ENCODE measurements around the gene AKAP7.
"Not testable (repeated sequence)": the region's sequence is repeated elsewhere in the genome, so short reads cannot be mapped to it uniquely, and the experiment has no call there.

Gene AKAP7

GRCh38 chr6:131255434-131255833, 120.2 kb downstream of the AKAP7 start:
- DNase-seq (ENCODE audit: low read depth) = no peak

GRCh38 chr6:131255911-131256310, 120.6 kb downstream of the AKAP7 start:
- DNase-seq (ENCODE audit: low read depth) = no peak

DNA sequence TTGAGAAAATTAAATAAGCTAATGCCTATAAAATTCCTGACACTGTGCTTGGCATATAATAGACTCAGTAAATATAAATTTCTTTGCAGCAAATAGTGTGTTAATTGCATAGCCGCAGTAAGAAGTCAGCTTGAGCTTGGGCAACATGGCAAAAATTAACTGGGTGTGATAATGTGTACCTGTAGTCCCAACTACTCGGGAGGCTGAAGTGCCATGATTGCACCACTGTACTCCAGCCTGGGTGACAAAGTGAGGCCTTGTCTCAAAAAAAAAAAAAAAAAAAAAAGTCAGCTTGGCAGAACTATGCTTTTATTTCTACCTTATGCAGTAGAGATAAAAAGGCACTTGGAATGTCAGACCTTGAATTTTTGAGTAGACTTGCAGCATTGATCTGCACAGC, 121.8 kb downstream of the AKAP7 start:
- no peak for DNase-seq (ENCODE audit: low read depth)

DNA sequence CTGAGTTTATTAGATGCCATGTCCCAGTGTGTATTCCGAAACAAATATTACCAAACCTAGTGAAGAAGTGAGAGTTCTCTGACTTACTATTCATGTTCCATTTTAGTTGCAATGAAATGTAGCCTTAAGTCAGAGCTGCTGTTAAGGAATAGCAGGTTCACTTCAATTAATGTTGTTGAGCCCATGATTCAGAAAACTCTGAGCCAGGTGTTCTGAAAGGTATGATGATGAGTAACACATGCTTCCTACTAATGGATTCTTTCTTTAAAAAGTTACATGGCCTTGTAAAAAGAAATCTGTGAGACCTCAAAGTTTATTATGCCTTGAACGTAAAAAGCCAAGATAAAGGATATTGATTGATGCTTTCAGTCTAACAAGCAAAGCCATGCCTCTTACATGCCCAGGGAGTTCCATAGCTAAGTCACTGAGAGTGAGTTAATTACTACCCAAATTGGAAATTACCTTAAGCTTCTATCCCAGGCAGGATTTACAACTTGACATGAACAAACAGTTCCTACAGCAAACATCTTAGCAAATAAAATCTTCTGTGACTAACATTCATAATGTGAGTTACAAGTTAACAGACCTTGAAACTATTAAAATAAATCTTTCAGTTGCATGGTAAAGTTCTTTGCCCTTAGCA, 122.9 kb downstream of the AKAP7 start:
- no peak for DNase-seq (ENCODE audit: low read depth)

GRCh38 chr6:131258816-131259476, 123.7 kb downstream of the AKAP7 start:
- no peak for DNase-seq (ENCODE audit: low read depth)

- not testable (repeated sequence) for DNase-seq (ENCODE audit: low read depth)
These were observed 125.7 kb downstream of the AKAP7 start for GRCh38 chr6:131260960-131261359.

DNA sequence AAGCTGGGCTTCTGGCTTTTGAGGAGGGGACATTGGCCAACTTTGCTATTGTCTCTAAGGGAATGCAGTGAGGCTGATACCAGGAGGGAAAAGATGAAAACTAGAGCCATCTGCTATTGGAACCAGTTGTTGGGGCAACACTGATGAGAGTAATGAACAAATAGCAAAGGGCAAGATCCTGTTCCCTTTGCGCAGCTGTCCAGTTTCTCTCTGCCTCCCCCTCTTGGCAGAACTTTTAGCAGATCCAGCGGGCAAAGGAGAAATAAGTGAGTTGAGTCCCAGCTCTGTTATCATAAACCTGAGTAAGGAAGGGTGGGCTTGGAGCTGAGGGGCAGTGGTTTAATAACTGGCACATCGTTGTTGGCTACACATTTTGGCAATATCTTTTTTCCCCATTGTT, 126.8 kb downstream of the AKAP7 start:
- no peak for DNase-seq (ENCODE audit: low read depth)

GRCh38 chr6:131265939-131266338, 130.7 kb downstream of the AKAP7 start:
- DNase-seq (ENCODE audit: low read depth) = no peak

GRCh38 chr6:131268303-131268702, 133.0 kb downstream of the AKAP7 start:
- DNase-seq (ENCODE audit: low read depth) = no peak

DNA sequence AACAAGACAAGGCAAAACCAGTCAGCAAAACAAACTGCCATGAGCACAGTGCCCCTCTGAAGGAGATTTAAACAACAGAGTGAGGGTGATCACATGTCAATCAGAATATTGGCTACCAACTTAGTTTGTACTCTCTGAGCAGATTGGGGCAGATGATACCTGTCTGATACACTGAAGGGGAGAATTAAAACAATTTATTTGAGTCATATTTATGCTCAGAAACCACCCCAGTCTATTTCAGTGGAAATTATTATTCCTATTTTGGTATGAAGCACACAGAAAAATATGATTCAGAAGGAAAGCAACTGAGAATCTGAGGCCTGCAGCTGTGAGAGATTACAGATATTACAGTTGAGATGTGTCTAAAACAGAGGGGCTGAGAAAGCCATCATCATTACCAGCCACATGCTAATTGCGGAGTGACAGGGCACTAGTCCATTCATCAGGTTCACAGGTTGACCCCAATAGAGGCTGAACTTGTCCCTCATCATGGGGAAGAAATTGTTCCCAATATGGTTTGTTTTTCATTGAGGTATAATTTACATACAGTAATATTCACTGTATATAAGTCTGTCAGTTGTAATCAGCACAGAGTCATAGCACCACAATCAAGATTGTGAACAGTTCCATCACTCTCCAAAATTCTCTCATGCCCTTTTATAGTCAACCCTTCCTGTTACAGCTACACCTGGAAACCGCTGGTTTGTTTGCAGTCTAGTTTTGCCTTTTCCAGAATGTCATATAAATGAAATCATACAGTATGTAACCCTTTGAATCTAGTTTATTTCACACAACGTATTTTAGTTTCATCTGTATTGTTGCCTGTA, 134.5 kb downstream of the AKAP7 start:
- DNase-seq (ENCODE audit: low read depth) = no peak

GRCh38 chr6:131270534-131270933, 135.3 kb downstream of the AKAP7 start:
- DNase-seq (ENCODE audit: low read depth) = no peak

DNA sequence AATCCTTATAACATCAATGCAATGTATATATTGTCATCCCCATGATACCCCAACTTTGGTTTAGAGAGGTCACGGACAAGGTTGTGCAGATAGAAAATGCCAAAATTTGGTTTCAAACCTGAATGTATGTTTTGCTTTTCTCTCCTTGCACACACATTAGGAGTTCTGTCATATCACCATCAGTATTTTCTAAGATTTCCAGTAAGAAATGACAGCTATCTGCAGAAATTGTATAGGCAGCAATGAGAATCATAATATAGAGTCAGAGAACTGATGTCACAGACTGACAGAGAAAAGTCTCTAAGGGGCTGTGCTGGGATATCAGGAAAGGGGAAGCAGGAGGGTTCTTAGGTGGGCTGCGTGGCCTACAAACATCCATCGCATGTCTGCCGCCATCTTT, 140.0 kb downstream of the AKAP7 start:
- DNase-seq (ENCODE audit: low read depth) = no peak

GRCh38 chr6:131277591-131277990, 142.3 kb downstream of the AKAP7 start:
- no peak for DNase-seq (ENCODE audit: low read depth)

GRCh38 chr6:131281471-131282270, 146.4 kb downstream of the AKAP7 start:
- no peak for DNase-seq (ENCODE audit: low read depth)

GRCh38 chr6:131282365-131282764, 147.1 kb downstream of the AKAP7 start:
- no peak for DNase-seq (ENCODE audit: low read depth)

DNA sequence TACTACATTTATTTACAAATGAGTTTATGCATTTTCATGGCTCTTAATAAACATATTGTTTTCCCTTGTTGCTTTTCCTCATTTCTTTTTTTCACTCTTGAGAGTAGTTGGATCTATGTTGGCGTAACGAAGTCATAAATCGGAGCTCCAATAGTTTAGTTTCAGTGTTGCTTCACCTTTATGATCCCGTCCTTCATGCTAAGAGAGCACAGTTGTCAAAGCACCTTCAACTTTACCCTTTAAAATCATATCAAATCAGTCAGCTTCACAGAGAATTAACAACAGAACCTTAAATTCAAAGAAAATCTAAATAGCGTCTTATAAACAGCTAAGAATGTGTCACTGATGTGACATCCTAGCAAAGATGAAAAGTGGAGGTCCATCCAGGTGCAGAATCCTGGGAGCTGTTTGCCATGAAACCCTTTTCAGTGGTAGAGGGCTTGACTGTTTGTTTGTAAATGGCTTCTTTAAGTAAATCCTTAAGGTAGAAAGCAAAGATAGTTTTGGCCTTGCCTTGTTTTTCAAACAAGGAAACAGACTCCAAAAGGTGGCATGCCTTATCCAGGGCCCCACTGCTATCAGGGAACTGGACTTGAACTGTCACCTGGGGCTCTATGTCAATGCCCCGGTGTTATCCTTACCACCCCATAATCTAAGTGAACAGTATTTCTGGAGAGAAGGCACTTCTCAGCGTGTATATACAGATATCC, 148.4 kb downstream of the AKAP7 start:
- DNase-seq (ENCODE audit: low read depth) = no peak

GRCh38 chr6:131285548-131285947, 150.3 kb downstream of the AKAP7 start:
- no peak for DNase-seq (ENCODE audit: low read depth)

DNA sequence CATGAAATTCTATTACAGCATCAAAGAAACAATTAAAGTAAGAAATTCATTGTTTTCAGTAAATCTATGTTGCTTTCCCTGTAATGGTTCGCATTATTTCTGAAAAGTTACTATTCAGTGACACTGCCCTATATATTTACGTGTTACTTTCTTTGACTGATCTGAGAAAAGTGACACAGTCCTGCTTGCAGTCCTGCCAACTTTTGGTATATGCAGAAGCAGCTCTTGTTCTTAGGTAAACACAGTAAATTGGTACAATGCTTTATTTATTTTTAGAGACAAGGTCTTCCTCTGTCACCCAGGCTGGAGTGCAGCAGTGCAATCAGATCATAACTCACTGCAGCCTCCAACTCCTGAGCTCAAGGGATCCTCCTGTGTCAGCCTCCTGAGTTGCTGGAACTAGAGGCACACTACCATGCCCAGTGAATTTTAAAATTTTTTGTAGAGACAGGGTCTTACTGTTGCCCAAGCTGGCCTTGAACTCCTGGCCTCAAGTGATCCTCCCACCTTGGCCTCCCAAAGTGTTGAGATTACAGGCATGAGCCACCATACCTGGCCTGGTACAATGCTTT, 151.3 kb downstream of the AKAP7 start:
- DNase-seq (ENCODE audit: low read depth) = no peak

GRCh38 chr6:131288214-131288613, 152.9 kb downstream of the AKAP7 start:
- no peak for DNase-seq (ENCODE audit: low read depth)

DNA sequence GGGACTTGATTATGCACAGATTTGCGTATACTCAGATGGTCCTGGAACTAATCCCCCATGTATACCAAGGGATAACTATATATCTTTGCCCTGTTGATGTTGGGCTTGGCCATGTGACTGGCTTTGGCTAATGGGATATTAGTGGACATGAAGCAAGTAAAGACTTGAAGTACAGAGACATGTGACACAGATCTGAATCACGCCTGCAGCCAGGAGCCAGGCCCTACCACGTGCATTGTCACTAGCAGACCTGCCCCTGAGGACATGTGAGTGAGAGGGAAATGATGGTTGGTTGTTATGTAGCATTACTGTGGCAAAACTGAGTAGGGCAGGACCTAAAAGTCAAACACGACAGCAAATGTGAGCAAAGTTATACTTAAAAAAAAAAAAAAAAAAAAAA, 155.7 kb downstream of the AKAP7 start:
- no peak for DNase-seq (ENCODE audit: low read depth)

All from HS-5 (cell line).